NCI-H2107 (cell line): ENCODE measurements around the gene AQP2.

Experiments used
- DNase-seq: peaks from one replicate; lab custom pipeline; 2025; lab: John Stamatoyannopoulos, UW

Gene AQP2

DNA sequence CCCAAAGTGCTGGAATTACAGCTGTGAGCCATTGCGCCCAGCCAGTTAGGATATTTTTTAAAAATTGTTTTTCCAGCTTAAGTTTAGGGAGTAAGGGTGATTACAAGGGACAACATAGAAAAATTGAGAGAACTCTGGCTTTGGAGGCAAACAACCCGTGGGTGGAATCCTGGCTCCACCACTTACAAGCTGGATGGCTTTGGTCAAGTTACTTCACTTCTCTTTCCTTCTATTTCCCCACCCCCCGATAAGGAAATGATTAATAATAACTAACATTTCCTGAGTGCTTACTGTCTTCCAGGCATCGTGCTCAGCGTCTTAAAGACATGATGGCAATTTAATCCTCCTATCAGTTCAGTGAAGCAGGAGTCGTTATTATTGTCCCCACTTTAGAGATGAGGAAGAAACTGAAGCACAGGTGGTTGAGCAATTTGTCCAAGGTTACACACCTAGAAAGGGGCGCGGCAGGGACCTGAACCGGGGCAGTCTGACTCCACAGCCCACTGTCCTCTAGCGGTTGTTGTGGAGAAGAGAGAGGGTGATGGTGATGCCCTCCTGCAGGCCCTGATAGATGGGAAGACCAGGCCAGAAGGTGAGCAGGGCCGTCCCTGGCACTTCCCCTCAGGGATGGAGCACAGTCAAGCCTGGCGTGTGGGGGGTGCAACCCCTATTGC is 30.2 kb upstream of the AQP2 start:
- no peak for DNase-seq

DNA sequence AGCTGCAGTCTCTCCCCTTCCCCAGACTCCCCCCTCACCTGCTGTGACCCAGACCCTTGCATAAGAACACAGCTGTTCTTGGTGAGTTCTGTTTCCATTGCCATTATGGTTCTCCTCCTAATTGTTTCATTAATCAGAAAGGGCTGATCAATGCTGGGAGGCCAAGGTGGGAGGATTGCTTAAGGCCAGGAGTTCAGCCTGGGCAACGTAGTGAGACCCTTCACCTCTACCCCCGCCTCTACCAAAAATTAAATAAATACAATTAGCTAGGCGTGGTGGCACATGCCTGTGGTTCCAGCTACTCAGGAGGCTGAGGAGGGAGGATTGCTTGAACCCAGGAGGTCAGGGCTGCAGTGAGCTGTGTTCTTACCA is 29.6 kb upstream of the AQP2 start:
- DNase-seq = no peak

DNA sequence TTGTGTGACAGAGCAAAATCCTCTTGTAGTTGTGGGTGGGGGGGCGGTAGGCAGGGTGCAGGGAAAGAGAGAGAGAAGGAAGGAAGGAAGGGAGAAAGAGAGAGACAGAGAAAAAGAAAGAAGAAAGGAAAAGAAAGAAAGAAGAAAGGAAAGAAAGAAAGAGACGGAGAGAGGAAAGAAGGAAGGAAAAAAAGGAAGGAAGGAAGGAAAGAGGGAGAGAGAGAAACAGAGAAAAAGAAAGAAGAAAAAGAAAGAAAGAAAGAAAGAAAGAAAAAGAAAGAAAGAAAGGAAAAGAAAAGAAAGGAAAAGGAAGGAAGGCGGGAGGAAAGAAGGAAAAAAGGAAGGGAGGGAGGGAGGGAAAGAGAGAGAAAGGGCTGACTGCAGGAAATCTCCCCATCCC is 29.2 kb upstream of the AQP2 start:
- no peak for DNase-seq

DNA sequence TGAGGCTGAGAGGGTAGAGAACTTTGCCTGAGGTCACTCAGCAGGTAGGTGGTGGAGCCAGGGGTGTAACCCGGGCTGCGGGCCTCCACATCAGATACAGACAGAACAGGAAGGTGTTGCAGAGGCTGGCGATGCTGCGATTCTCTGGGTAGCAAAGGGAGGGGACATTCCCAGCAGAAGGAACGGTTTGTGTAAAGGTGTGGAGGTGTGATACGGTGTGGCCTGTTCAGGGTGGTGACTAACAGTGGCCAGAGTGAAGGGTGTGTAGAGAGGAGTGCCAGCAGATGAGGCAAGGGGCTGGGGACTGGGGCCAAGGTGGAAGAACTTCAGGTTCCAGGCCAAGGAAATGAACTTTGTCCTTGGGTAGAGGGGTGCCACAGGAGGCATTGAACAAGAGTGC is 28.6 kb upstream of the AQP2 start:
- no peak for DNase-seq

DNA sequence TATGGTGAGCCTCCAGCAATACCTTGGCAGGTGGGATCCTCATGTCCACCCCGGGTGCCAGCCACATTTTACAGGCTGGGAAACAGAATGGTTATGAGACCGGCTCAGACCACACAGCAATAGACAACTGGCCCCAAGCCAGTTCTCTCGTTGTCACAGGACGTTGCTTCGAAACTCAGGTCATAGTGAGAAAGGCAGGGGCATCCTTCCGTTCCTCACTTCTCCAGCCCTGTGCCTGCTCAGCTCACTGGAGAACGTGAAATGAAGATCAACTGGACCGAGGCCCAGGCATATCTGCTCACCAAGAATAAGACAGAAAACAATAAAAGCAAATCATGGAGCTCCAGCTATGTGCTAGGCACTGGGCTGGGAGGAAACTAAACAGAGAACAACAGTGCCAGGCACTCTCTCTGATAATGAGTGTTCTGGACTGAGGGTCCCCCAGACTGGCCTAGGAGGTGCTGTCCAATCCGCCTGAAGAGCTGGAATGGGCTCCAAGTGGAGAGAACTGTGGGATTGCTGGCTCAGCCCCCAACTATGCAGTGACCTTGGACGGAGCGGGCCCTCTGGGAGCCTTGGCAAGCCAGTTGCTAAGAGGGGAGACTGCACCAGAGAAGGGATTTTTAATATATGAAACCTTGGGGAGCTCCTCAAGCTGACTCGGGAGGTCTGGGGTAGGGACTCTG is 28.0 kb upstream of the AQP2 start:
- DNase-seq = no peak

DNA sequence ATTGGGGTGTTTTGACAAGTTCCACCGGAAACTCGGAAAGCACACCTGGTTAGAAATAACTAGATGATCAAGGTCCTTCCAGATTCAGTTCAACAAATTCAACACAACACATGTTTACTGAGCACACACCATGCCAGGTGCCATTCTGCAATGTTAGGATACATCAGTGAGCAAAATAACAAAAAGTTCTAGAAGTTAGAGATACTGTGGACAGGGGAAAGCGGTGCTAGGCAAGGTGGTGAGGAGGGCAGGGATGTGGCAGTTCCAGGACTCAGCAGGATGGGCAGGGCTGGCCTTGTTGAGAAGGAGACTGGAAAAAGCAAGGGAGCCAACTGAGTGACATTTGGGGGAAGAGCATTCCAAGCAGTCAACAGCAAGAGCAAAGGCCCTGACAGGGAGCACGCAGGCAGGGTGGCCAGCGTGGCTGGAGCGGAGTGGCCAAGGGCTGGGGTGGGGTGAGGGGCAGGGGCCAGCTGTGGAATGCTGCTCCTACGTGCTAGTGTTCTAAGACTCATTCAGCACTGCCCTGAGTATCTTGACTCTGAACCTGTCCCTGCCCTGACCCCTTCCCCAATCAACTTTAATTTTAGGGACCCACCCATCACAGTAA is 27.4 kb upstream of the AQP2 start:
- DNase-seq = no peak

DNA sequence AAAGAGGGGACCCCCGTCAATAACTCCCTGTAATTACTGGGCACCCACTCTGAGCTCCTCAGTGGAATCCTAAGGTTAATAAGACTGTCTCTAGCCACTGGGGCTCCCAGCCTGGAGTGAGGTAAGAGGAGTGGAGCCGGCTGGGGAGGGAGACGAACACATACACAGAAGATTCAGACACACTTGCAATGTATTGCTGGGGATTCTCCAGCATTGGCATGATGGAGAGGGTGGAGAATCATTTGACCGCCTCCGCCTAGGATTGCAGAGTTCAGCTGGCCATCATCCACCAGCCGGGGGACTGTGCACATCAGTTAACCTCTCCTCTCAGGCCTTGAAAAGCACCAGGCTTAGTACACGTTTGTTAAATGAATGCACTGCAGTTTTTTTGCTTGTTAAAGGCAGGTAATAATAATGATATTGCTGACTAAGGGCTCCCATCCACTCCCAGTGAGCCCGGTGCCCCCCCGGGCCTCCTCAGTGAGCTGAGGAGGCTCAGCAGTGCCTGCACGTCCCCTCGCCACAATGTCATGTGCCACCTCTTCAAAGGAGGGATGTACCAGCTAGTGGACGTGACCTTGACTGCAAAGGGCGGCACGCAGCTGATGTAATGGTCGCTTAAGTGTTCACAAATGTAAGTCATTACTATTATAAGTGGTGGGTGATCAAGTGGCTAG is 26.5 kb upstream of the AQP2 start:
- no peak for DNase-seq

DNA sequence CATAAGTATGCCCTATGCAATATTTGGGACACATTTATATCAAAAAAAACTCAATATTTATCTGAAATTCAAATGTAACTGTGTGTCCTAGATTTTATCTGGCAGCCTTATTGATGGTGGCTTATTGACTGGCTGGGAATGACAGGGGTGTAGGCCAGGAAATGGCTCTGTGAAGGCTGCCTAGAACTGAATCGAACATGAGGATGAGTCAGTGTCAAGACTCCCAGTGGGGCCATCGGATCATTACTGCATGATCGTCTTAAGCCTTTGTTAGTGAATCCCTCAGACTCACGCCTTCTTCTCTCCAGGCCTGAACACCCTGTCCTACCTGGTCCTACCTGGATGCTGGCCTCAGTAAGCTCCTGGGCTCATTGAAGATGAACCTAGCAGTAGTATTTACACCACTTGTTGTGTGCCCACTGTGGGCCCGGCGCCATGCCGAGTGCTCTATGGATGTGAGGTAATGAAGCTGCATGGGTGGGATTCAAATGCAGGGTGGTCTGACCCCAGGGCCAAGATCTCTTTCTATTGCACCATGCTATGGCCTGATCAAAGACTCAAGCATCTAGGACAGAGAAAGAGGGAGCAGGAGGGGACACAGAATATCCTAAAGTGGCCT is 25.8 kb upstream of the AQP2 start:
- DNase-seq = no peak

DNA sequence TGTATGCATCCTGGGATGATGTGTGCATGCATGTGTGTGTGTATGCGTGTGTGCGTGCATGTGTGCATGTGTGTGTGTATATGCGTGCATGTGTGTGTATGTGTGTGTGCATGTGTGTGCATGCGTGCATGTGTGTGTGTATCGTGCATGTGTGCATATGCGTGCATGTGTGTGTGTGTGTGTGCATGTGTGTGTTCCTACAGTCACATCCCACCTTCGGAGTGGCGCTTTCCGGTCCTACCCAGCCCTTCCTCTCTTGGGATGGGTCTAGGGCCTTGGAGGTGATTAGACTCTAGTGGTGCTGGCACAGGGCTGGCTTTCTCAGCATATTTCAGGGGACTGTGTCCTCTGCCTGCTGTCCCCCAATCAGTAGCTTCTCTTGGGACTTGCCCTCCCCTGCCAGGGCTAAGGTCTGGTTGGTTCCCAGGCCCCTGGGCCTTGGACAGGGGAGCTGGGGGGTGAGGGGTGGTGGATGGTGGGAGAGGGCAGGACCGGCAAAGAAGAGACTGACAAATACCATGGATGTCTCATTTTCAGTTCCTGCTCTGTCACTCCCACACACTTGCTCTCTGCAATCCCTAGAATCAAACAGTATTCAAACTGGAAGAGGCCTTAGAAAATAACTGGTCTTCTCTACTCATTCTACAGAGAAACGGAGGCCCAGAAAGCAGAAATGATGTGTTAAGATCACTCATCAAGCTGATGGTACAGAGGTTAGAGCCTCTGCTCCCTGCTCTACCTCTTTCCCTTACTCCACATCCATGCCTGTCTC is 24.9 kb upstream of the AQP2 start:
- no peak for DNase-seq

DNA sequence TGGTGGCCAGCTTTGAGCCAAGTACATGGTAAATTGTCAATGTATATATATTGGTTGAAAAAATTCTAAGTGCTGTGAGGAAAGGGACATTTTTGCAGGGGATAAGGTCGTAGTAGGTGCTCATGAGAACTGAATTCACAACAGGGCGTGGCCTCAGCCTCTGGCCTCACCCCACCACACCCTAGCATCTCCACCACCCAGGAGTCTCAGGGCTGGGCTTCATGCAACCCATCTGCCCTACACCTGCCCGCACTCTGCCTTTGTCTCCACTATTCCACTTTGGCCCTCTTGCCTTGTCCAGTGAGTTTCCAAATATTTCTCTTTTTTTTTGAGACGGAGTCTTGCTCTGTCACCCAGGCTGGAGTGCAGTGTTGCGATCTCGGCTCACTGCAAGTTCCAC is 22.1 kb upstream of the AQP2 start:
- no peak for DNase-seq

DNA sequence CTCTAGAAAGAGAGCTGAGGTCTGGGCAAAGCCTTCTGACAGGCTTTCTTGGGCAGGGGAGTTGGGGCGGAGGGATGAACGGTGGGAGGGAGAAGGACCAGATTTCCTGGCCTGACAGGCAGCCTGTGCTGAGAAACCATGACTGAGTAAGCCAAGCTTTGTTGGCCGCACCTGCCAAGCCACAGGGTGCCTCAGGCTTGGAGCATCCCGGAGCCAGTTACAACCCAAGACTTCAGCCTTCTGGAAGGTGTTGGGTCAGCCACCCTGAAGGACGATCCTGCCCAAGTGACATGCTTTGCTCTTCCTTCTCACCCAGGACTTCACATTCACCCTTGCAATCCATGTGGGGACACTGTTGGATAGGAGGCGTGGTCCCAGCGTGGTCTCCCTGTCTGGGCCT is 21.0 kb upstream of the AQP2 start:
- DNase-seq = no peak

DNA sequence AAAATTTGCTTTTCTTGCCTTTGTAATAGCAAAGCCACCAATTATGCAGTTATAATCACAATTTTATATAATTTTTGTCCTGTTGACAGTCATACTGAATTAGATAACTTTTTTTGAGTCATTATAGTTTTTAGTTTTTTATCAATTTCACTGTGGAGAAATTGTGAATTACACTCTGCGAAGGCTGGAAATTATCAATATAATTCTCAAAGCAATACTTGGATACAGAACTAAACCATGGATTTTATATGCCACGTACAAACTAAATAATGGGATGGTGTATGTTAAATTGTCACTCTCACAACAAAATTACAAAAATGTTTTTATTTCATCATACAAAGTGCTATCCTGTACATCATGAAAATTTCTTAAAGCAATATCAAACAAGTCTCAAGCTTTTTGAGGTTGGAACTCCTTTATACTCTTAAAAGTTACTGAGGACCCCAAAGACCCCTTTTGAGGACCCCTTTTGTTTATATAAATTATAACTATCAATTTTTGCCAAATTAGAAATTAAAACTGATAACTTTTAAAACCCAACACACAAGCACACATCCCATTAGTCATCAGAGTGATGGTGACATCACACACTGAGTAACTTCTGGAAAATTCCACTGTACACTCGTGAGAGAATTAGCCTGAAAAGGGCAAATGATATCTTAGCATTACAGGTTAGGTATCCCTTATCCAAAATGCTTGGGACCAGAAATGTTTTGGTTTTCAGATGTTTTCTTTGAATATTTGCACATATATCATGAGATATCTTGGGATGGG is 19.8 kb upstream of the AQP2 start:
- no peak for DNase-seq

DNA sequence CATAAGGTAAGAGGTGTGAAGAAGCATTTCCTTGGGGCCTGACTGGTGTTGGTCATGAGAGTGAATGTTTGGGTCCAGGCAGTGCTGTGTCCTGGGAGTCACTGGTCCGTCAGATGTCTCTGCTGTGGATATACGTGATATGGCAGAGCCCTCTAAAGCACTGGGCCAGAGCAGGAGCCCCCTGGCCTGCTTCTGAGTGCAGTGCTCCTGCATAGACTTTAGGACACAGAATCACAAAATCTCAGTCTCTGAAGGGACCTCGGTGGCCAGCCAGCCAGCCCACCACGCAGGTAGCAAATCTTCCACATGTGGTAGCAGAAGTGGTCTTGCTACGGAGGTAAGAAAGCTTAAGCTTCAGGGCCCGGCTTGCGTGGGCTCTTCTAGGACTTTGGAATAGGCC is 18.5 kb upstream of the AQP2 start:
- DNase-seq = no peak

DNA sequence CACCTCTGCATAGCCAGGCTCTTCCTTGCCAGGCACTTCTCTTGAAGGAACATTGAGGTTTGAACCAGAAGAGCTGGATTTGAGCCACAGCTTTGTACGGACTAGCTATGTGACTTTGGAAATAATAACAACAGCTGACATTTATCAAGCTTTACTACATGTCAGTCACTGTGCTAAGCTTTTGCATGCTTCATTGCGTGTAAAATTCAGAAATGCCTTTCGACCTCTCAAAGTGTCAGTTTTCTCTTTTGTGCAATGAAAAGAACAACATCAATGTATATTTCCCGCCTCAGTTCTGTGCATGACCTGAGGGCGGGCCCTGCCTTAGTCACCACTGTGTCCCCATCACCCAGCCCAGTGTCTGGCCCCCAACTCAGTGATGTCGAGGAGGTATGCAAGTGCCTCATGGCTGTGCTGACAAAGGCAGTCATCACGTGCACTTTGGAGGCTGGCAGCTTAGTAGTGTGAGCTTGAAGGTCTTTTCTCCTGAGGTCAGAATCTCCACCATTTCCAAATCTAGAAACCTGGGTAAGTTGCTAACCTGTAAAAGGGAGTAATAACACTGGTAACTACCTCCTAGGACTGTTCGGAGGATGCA is 17.9 kb upstream of the AQP2 start:
- no peak for DNase-seq

DNA sequence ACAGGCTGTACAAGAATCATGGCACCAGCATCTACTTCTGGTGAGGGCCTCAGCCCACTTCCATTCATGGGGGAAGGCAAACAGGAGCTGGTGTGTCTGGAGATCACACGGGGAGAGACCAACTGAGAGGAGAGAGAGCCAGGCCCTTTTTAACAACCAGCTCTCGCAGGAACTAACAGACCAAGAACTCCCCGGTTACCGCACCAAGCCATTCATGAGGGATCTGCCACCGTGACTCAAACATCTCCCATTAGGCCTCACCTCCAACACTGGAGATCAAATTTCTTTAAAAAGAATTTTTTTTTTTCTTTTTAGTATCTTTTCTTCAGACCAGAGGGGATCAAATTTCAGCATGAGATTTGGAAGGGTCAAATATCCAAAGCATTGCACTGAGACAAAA is 16.7 kb upstream of the AQP2 start:
- no peak for DNase-seq

DNA sequence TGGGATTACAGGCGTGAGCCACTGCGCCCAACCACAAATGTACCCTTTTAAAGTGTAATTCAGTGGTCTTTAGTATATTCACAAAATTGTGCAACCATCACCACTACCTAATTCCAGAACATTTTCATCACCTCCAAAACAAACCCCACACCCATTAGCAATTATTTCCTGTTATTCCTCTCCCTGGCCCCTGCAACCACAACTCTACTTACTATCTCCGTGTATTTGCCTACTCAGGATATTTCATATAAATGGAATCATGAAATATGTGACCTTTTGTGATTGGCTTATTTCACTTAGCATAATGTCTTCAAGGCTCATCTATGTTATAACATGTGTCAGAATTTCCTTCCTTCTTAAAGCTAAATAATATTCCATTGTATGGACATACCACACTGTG is 16.0 kb upstream of the AQP2 start:
- DNase-seq = no peak

DNA sequence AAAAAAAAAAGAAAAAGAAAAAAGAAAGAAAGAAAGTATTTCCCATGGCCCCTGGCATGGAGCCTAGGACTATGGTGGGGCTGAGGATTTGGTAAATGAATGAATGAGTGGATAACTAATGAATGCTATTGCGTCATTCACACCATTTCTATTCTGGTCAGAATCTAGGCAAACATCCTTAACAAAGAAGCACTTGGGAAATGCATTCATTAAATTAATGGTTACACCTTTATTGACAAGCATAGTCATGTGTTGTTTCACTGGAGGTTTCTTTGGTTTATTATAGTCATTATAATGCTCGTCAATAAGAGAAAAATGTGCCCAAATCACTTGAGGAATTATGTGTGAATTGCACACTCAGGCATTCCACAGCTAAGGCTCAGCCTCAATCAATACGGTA is 13.6 kb upstream of the AQP2 start:
- DNase-seq = no peak

DNA sequence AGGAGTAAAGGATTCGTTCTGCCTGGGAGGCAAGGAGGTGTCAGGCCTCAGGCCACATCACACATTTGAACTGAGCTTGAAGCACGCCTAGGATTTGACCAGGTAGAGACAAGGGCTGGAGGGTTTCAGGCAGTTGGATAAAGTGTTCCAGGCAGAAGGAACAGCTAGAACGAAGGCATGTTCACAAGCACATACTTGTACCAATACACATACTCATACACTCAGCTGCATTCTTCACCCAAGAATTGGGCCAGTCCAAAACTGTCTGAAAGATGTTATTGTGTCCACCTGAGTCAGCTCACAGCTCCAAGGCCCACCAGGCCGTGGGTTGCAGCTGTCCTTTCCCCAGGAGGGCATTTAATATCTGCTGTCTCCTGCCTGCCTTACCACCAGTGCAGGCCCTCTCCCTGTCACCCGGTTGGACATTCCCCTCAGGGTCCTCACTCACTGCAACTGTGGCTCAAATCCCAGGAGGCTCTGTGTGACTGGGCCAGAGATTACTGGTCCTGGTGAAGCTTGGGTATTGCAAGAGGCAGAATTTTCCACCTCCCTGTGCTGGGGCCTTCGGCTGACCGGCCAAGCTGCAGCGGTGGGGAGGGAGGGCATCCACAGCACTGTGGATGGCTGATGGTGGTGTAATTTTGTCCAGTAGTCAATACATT is 12.8 kb upstream of the AQP2 start:
- no peak for DNase-seq

DNA sequence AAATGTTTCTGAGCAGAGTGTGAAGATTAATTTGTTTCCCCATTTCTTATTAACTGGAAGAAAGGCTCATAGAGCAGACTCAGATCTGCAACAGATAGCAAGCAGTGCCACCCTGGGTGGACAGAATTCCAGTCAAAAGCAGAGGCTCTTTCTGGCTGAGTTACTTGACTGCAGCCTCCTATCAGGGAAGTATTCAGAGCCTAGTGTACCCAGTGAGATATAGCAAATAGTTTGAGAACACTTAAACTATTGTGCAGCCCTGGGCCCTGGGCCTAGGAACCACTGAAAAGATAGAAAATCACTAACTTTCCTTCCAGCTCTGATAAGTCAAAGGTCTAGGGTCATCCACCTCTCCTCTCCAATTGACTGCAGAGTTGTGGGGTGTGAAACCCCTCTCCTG is 11.2 kb upstream of the AQP2 start:
- no peak for DNase-seq

DNA sequence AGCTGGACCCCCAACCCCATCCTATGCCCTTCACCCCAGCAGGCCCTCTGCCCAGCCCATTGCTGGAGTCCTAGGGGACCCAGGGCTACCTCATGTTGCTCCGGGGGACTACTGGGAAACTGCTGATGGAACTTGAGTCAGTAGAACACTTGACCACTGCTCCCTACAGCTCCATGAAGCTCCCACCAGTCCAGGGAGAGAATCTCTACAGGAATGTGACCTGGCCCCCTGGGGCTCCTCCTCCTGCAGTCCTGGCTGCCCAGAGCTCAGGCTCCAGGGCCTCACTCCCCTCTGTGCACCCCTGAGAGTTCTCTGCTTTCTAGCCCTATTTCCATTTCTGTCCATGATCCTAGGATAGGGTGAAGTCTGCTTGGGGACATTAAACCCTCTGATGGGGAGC is 10.8 kb upstream of the AQP2 start:
- DNase-seq = no peak
